Keratinocyte (primary cell): ENCODE measurements around the gene OR52I2.

Source experiments
- EZH2 ChIP-seq: IDR thresholded peaks from one replicate; pipeline ENCODE4 v1.6.1; 2012; ENCODE audit warnings: inconsistent platforms, mild to moderate bottlenecking, low read length, moderate library complexity
- TF ChIP-seq, protein P1 (sequence below), 3 experiments: IDR thresholded peaks in 1 of 3; conservative IDR thresholded peaks in 1 of 3; optimal IDR thresholded peaks in 1 of 3; 2 replicates in 2 of 3; 3 replicates in 1 of 3; pipeline versions ENCODE3 to v1.5.1; 2011; ENCODE audit warnings: low read length in 3 of 3, mild to moderate bottlenecking in 3 of 3, moderate library complexity in 2 of 3, control low read depth in 1 of 3, inconsistent platforms in 1 of 3; ENCODE audit not compliant: insufficient read depth in 2 of 3; ENCODE audit errors: extremely low read depth in 1 of 3

- TF ChIP-seq, protein P1, sequence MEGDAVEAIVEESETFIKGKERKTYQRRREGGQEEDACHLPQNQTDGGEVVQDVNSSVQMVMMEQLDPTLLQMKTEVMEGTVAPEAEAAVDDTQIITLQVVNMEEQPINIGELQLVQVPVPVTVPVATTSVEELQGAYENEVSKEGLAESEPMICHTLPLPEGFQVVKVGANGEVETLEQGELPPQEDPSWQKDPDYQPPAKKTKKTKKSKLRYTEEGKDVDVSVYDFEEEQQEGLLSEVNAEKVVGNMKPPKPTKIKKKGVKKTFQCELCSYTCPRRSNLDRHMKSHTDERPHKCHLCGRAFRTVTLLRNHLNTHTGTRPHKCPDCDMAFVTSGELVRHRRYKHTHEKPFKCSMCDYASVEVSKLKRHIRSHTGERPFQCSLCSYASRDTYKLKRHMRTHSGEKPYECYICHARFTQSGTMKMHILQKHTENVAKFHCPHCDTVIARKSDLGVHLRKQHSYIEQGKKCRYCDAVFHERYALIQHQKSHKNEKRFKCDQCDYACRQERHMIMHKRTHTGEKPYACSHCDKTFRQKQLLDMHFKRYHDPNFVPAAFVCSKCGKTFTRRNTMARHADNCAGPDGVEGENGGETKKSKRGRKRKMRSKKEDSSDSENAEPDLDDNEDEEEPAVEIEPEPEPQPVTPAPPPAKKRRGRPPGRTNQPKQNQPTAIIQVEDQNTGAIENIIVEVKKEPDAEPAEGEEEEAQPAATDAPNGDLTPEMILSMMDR (optimal IDR thresholded peaks at IDR 0.05 in 1 of 3, IDR thresholded peaks at IDR 0.05 in 1 of 3, conservative IDR thresholded peaks at IDR 0.05 in 1 of 3; ENCODE audit: extremely low read depth in 1 of 3, insufficient read depth in 2 of 3, low read length in 3 of 3), result peak; percentile 95
- TF ChIP-seq EZH2, result no peak
Measured at GRCh38 chr11:4636962-4637661, 55.6 kb downstream of the OR52I2 start, which contains the start of gene OR51D1.
